Cerebellar cortex (tissue), 1 donor: ENCODE data around the gene SCNN1G.

Experiments
- DNase-seq: peaks from one replicate; pipeline ENCODE4 v3.0.0-alpha.2; 2015; ENCODE audit warnings: low spot score

The SCNN1G gene

GRCh38 chr16:23152386-23153178 is 30.0 kb upstream of the SCNN1G start:
- DNase-seq, result no peak

- DNase-seq, result no peak
Observed at GRCh38 chr16:23155445-23156049, 27.0 kb upstream of the SCNN1G start.

GRCh38 chr16:23156110-23156509 is 26.4 kb upstream of the SCNN1G start:
- DNase-seq, result no peak

GRCh38 chr16:23156946-23157460 is 25.5 kb upstream of the SCNN1G start:
- no peak for DNase-seq

- no peak for DNase-seq
Observed at GRCh38 chr16:23158114-23158513, 24.4 kb upstream of the SCNN1G start.

GRCh38 chr16:23160082-23160481 is 22.5 kb upstream of the SCNN1G start:
- DNase-seq, result no peak

GRCh38 chr16:23160574-23160973 is 22.0 kb upstream of the SCNN1G start:
- no peak for DNase-seq

GRCh38 chr16:23163921-23164320 is 18.6 kb upstream of the SCNN1G start:
- DNase-seq, result no peak

- no peak for DNase-seq
Observed at GRCh38 chr16:23164736-23165135, 17.8 kb upstream of the SCNN1G start.

- no peak for DNase-seq
Observed at GRCh38 chr16:23172583-23172982, 10.0 kb upstream of the SCNN1G start.

GRCh38 chr16:23172994-23173393 is 9.6 kb upstream of the SCNN1G start:
- DNase-seq, result no peak

GRCh38 chr16:23174622-23175021 is 7.9 kb upstream of the SCNN1G start:
- DNase-seq, result no peak

GRCh38 chr16:23175651-23176050 is 6.9 kb upstream of the SCNN1G start:
- no peak for DNase-seq

GRCh38 chr16:23181506-23181905 is 1.0 kb upstream of the SCNN1G start:
- no peak for DNase-seq

GRCh38 chr16:23182206-23182678 is 303 bp upstream of the SCNN1G start:
- peak; percentile 68 for DNase-seq

GRCh38 chr16:23183543-23183862 is 958 bp downstream of the SCNN1G start:
- DNase-seq, result no peak

- DNase-seq, result peak; percentile 87
Observed at GRCh38 chr16:23185656-23186055, 3.1 kb downstream of the SCNN1G start.

GRCh38 chr16:23186171-23186570 is 3.6 kb downstream of the SCNN1G start:
- DNase-seq, result peak; percentile 26

- DNase-seq, result peak; percentile 5
Observed at GRCh38 chr16:23187341-23187740, 4.8 kb downstream of the SCNN1G start.

GRCh38 chr16:23188911-23189310 is 6.4 kb downstream of the SCNN1G start:
- DNase-seq, result no peak

GRCh38 chr16:23194497-23195221 is 12.1 kb downstream of the SCNN1G start:
- DNase-seq, result no peak

GRCh38 chr16:23195366-23195978 is 12.9 kb downstream of the SCNN1G start:
- no peak for DNase-seq
